ENCODE results near the gene CAMTA1.

GRCh38 chr1:7463526-7463925 lies 678.3 kb downstream of the CAMTA1 start:
- TF ChIP-seq CTCF (conservative IDR thresholded peaks at IDR 0.05; ENCODE audit: low read depth, low read length) (no peak), EZH2 (IDR thresholded peaks at IDR 0.05; ENCODE audit: borderline replicate concordance, low read depth, low read length, poor library complexity, severe bottlenecking) (no peak)

Measured in A673 (cell line).